Measurements from ENCODE around the gene BRINP3.
A peak's percentile ranks its signal among the peaks of the same experiment; 100 is the strongest.

Gene BRINP3

DNA sequence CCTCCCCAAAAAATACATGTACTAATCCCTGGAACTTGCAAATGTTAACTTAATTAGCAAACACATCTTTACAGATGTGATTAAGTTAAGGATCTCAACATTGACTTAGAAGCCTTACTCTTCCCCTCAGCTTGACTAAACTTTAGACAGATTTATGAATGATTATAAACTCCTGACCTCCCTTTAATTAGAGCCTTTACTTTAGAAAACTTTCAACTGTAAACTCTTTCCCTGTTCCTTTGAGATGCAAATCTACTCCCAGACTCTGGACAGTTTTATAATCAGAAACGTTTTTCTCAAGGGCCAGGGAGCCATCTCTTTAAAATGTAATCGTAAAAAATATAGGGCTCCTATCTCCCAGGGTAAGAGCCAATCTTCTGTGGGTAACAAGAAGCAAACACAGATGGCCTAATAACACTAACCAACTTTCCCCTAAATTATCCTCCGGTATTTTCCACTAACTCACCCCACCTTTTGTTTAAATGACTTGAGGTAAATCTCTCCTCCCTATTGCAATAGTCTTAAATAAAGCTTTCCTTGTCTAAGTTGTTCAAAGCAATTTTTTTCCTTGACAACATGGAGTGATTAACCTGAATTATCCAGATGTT lies 284.1 kb downstream of the BRINP3 start:
- Histone ChIP-seq H3K9me3 (ENCODE audit: low read length) (peaks cover 3% of the 10 kb centered on the region), H3K4me1 (ENCODE audit: insufficient read depth, low read length) (peaks cover 3% of the 10 kb centered on the region), H3K27me3 (ENCODE audit: insufficient read depth, low read length) (no peaks in the 10 kb centered on the region), H2AFZ (ENCODE audit: low read depth, low read length) (peak overlapping the region; percentile 61), H3K4me3 (ENCODE audit: low read length) (no peak overlapping the region), H3K36me3 (ENCODE audit: insufficient read depth, low read length) (no peaks in the 10 kb centered on the region)

DNA sequence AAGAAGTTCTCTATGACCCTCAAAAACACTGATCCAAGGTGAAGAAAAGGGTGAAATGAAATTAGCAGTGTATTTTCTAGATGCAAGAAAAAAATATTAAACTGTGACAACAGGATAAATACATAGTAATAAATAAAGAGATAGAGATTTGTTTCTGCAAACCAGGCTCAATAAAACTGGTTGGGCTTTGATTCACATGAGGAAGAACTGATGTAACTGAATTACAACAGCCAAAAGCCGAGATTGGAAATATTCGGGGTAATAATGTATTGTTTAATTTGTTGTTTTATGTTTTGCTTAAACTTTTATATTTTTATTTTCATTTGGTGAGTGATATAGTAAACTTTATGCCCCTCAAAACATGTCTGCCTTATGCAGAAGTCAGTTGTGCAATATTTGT lies 285.0 kb downstream of the BRINP3 start:
- Histone ChIP-seq H3K27me3 (ENCODE audit: insufficient read depth, low read length) (no peaks in the 10 kb centered on the region), H3K36me3 (ENCODE audit: insufficient read depth, low read length) (no peaks in the 10 kb centered on the region), H3K4me3 (ENCODE audit: low read length) (no peak overlapping the region), H3K4me1 (ENCODE audit: insufficient read depth, low read length) (peaks cover 3% of the 10 kb centered on the region), H2AFZ (ENCODE audit: low read depth, low read length) (no peak overlapping the region), H3K9me3 (ENCODE audit: low read length) (no peaks in the 10 kb centered on the region)

DNA sequence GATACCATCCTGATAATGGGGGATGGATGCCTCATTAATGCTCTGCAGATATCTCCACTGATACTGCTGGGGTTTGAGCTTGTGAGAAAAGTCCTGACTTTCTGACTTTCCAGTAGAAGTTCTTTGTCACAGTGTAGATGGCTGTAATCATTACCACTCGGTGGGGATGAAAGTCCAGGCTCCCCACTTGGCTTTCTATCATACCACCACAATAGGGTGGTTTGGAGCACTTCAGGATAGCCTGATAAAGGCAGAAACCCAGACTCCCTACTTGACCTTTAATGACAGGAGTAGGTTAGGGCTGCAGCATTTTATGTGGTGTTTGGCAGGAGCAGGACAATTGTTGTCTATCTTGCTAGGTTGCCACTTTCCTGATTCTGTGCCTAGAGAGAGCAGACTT lies 294.1 kb downstream of the BRINP3 start:
- Histone ChIP-seq H3K36me3 (ENCODE audit: insufficient read depth, low read length) (no peaks in the 10 kb centered on the region), H2AFZ (ENCODE audit: low read depth, low read length) (no peak overlapping the region), H3K4me3 (ENCODE audit: low read length) (no peak overlapping the region), H3K4me1 (ENCODE audit: insufficient read depth, low read length) (peaks cover 4% of the 10 kb centered on the region), H3K27me3 (ENCODE audit: insufficient read depth, low read length) (no peaks in the 10 kb centered on the region), H3K9me3 (ENCODE audit: low read length) (no peaks in the 10 kb centered on the region)

DNA sequence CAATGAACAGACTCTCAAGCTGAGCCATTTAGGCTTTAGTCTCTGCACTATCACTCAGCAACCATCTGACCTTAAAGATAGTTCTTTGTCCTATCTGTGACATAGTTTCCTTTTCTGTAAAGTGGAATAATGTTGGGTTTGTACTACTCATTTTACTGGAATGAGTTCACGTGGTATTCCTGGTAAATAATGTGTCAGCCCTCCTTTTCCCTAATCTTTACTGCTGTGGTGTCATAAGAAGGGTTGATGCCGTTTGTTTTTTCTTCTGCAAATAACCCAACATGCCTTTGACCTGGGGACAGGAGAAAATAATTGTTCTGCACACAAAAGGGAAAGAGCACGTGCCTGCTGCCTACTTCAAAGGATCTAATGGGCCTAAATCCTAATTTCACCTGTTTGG lies 297.8 kb downstream of the BRINP3 start:
- H2AFZ ChIP-seq (ENCODE audit: low read depth, low read length) = no peak overlapping the region
- peaks cover 4% of the 10 kb centered on the region for H3K4me1 ChIP-seq (ENCODE audit: insufficient read depth, low read length)
- no peaks in the 10 kb centered on the region for H3K36me3 ChIP-seq (ENCODE audit: insufficient read depth, low read length)
- no peak overlapping the region for H3K4me3 ChIP-seq (ENCODE audit: low read length)
- H3K9me3 ChIP-seq (ENCODE audit: low read length) = no peaks in the 10 kb centered on the region
- no peaks in the 10 kb centered on the region for H3K27me3 ChIP-seq (ENCODE audit: insufficient read depth, low read length)

DNA sequence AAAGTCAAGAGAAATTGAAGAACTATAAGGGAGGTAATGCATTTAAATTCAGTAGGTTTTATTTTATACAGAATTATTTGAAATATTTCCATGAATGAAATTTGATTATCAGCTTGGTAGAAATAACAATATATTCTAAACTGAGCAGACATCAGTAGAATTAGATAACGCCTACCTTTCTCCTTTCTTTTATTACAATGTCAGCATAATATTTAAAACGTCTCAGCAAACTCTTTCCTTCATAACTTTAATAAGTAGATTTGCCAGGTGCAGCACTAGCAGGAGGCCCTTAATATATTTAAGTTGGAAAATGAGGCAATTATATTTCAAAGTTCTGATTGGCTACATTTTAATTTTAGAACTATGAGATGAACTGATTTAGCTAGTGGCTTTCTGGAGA lies 298.8 kb downstream of the BRINP3 start:
- Histone ChIP-seq H3K36me3 (ENCODE audit: insufficient read depth, low read length) (no peaks in the 10 kb centered on the region), H3K4me1 (ENCODE audit: insufficient read depth, low read length) (peaks cover 4% of the 10 kb centered on the region), H2AFZ (ENCODE audit: low read depth, low read length) (no peak overlapping the region)

DNA sequence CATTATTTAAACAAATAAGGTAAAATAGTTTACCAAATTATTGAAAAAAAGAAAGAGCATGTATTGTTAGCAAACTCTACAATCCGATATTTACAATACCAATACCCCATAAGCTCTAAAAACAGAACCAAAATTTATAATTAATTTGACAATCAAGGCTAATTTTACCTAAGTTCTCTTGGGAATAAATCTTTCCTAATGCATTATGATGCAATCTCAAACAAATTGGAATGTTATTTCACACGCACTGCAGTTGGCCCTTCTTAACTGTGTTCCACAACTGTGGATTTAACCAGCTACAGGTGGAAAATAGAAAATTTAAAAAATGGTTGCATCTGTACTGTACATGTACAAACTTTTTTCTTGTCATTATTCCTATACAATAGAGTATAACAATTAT lies 300.1 kb downstream of the BRINP3 start:
- H3K36me3 ChIP-seq (ENCODE audit: insufficient read depth, low read length) = no peaks in the 10 kb centered on the region
- no peak overlapping the region for H2AFZ ChIP-seq (ENCODE audit: low read depth, low read length)
- peaks cover 4% of the 10 kb centered on the region for H3K4me1 ChIP-seq (ENCODE audit: insufficient read depth, low read length)
- no peaks in the 10 kb centered on the region for H3K27me3 ChIP-seq (ENCODE audit: insufficient read depth, low read length)
- no peaks in the 10 kb centered on the region for H3K9me3 ChIP-seq (ENCODE audit: low read length)
- H3K4me3 ChIP-seq (ENCODE audit: low read length) = no peak overlapping the region

More for the DNA sequence above, 298.8 kb downstream of the BRINP3 start:
- Histone ChIP-seq H3K27me3 (ENCODE audit: insufficient read depth, low read length) (no peaks in the 10 kb centered on the region), H3K9me3 (ENCODE audit: low read length) (no peaks in the 10 kb centered on the region), H3K4me3 (ENCODE audit: low read length) (no peak overlapping the region)

DNA sequence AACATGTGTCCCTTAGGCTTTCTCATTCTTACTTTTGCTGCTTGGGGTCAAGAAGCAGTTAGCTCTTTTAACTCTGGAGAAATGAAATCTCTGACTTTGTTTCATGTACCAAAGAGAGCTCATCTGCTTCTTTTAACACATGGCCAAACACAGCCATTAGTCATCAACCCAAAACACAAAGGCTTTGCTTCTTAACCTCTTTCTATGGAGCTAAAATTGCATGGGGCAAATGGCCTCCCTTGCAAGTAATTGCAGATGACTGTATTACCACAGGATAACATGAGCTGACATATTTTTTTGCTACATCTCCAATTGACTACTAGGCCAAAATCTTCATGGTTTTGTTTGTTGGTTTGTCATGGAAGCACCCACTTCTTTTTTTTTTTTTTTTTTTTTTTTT lies 300.9 kb downstream of the BRINP3 start:
- no peaks in the 10 kb centered on the region for H3K27me3 ChIP-seq (ENCODE audit: insufficient read depth, low read length)
- H3K9me3 ChIP-seq (ENCODE audit: low read length) = no peaks in the 10 kb centered on the region
- no peak overlapping the region for H2AFZ ChIP-seq (ENCODE audit: low read depth, low read length)
- no peaks in the 10 kb centered on the region for H3K36me3 ChIP-seq (ENCODE audit: insufficient read depth, low read length)
- peaks cover 4% of the 10 kb centered on the region for H3K4me1 ChIP-seq (ENCODE audit: insufficient read depth, low read length)
- H3K4me3 ChIP-seq (ENCODE audit: low read length) = no peak overlapping the region

DNA sequence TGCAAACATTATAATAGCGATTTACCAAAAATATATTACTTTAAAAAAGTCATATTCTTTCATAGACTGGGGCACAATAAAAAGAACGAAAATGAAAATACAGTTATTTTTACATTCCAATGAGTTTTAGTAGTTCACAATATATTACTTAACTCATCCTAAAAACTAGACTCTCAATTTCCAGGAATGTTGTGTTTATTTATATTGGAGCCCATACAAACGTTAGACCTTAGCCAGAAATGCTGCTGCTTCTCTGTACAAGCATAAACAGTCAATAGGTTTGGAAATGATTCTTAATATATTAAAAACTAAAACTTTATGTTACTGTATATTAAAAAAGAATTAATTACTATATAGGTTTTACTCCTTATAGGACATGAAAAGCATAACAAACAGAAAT lies 302.3 kb downstream of the BRINP3 start:
- H3K4me1 ChIP-seq (ENCODE audit: insufficient read depth, low read length) = peaks cover 4% of the 10 kb centered on the region
- no peak overlapping the region for H3K4me3 ChIP-seq (ENCODE audit: low read length)
- no peaks in the 10 kb centered on the region for H3K27me3 ChIP-seq (ENCODE audit: insufficient read depth, low read length)
- no peaks in the 10 kb centered on the region for H3K9me3 ChIP-seq (ENCODE audit: low read length)
- H3K36me3 ChIP-seq (ENCODE audit: insufficient read depth, low read length) = no peaks in the 10 kb centered on the region
- H2AFZ ChIP-seq (ENCODE audit: low read depth, low read length) = no peak overlapping the region

DNA sequence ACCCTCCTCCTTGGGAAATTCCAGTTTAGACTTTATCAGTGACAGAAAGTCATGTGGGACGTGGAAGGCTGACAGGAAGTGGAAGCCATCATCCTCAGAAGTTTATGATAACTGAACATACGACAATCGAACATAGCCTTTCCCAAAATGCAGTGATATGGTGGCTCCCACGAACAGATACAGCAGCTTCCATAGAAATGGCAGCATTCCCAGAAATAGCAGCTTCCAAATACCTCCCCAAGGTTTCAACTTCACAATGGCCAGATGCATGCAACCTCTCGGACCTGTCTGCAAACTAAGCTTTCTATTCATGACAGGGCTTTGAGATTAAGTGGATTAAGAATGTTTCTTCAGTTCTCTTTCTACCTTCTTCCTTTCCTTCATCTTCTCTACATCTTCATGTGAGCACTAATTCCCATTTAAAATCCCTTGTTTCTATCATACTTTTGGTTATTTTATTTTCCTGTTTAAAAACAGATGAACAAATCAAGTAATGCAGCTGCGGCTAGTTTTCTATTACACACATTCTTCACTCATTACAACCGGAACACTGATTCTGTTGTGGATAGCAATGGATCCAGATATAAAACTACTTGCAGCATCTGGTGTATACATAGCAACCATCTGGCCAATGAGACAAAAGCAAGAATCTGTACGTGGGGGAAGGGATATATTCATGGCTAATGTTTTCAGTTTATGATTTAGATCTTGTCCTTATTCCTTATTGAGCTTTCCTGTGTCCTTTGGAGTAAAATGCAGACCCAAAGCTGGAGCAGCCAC lies 304.8 kb downstream of the BRINP3 start:
- Histone ChIP-seq H2AFZ (ENCODE audit: low read depth, low read length) (no peak overlapping the region), H3K36me3 (ENCODE audit: insufficient read depth, low read length) (no peaks in the 10 kb centered on the region), H3K27me3 (ENCODE audit: insufficient read depth, low read length) (no peaks in the 10 kb centered on the region), H3K4me1 (ENCODE audit: insufficient read depth, low read length) (no peaks in the 10 kb centered on the region), H3K4me3 (ENCODE audit: low read length) (no peak overlapping the region), H3K9me3 (ENCODE audit: low read length) (no peaks in the 10 kb centered on the region)

DNA sequence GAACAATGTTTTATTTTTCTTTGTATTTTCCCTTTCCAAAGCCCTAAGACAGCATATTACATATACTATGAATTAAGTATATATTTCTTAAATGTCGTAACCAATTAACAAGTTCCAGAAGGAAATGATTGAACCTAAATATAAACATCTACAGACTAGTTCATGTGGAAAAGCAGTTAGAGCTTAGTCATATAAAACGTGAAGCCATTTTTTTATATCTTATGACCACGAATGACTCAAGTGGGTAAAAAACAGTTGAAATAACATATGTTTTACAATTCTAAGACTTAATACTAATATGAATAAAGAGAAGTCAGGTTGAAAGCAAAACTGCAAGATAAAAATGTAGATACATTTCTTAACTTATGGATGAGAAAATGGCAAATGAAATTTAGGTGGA lies 307.3 kb downstream of the BRINP3 start:
- no peak overlapping the region for H2AFZ ChIP-seq (ENCODE audit: low read depth, low read length)
- H3K9me3 ChIP-seq (ENCODE audit: low read length) = no peaks in the 10 kb centered on the region
- peaks cover 2% of the 10 kb centered on the region for H3K4me1 ChIP-seq (ENCODE audit: insufficient read depth, low read length)
- no peak overlapping the region for H3K4me3 ChIP-seq (ENCODE audit: low read length)
- no peaks in the 10 kb centered on the region for H3K36me3 ChIP-seq (ENCODE audit: insufficient read depth, low read length)
- H3K27me3 ChIP-seq (ENCODE audit: insufficient read depth, low read length) = no peaks in the 10 kb centered on the region

DNA sequence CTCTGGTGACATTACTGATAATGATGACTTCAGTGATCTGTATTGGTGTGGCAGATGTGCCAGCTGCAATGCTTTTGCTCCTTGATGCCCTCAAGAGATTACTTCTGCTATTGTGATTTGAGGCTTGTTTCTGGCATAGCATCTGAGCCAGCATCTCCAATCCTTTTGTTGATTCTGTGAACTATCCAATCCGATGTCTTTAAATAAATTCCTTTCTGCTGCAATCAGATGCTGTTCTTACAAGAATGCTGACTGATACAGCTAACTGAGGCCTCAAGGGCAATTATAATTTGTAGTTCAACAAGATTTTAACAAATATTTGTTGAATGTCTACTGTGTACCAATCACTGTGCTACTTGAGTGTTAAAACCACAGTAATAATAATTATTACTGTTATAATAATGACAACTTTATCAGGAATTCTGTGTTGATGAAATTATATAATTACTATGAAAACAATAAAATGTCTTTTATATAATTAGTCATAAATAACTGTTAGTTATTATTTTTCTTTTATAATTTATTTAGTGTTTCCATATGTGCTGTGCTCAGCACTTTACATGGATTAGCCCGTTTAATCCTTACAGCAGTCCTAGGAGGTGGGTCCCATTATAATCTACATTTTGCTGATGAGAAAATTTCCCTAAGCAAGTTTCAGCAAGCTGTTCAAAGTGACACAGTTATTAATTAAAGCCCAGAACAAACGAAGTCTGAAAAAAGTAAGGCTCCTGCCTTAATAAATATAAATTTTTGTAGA lies 308.2 kb downstream of the BRINP3 start:
- no peaks in the 10 kb centered on the region for H3K36me3 ChIP-seq (ENCODE audit: insufficient read depth, low read length)
- no peaks in the 10 kb centered on the region for H3K27me3 ChIP-seq (ENCODE audit: insufficient read depth, low read length)
- H3K4me1 ChIP-seq (ENCODE audit: insufficient read depth, low read length) = peaks cover 2% of the 10 kb centered on the region
- H3K4me3 ChIP-seq (ENCODE audit: low read length) = no peak overlapping the region
- H3K9me3 ChIP-seq (ENCODE audit: low read length) = no peaks in the 10 kb centered on the region
- no peak overlapping the region for H2AFZ ChIP-seq (ENCODE audit: low read depth, low read length)

DNA sequence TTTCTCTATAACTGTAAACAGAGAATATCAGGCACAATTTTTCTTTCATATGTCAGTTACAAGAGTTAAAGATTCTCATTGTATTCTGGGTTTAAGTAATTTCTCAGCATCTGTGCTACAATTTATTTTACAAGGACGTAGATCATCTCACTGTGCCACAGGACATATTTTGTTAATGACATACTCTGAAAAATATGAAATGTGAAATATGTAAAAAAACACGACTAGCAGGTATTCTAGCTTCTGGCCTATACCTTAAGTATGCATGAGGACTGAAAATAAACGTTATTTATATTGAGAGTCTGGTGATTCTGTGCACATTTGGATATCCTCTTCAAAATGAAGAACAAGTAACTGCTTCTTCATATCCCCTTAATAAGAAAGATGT lies 308.8 kb downstream of the BRINP3 start:
- H3K4me1 ChIP-seq (ENCODE audit: insufficient read depth, low read length) = peaks cover 2% of the 10 kb centered on the region
- no peak overlapping the region for H2AFZ ChIP-seq (ENCODE audit: low read depth, low read length)
- no peaks in the 10 kb centered on the region for H3K9me3 ChIP-seq (ENCODE audit: low read length)
- no peaks in the 10 kb centered on the region for H3K27me3 ChIP-seq (ENCODE audit: insufficient read depth, low read length)
- H3K4me3 ChIP-seq (ENCODE audit: low read length) = no peak overlapping the region
- H3K36me3 ChIP-seq (ENCODE audit: insufficient read depth, low read length) = no peaks in the 10 kb centered on the region

DNA sequence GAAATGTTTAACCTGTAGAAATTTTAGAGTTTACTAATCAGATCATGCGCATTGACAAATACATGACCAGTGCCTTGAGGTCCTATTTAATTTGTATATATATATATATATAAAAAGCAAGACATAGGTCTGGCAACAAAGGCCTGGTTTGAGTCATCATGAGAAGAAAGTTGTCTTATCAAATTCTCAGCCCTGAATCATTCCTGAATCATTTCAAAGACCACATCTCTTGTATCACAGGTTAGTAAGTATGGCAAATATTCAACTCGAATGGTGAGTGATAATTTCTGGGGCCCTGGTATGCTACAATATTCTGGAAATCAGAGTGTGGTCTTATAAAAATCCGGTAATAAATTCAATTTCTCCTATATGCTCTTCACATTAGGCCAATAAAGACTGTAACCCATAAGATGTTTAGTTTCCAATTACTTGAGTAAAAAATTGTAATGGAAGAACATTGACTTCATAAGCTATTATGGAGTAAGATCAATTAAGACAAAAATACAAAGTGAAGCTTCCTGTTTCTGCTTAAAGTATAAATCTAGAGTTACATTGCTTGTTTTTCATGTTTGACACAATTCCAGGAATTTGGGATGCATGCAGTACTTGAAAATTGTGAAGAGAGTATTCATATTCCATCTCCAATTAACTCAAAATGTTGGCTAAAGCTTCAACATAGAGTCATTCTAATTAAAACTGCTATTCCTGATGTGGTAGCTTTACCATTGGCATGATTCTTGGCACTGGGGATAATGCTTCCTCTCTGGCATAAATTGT lies 309.4 kb downstream of the BRINP3 start:
- Histone ChIP-seq H2AFZ (ENCODE audit: low read depth, low read length) (no peak overlapping the region), H3K27me3 (ENCODE audit: insufficient read depth, low read length) (no peaks in the 10 kb centered on the region), H3K4me1 (ENCODE audit: insufficient read depth, low read length) (peaks cover 2% of the 10 kb centered on the region), H3K36me3 (ENCODE audit: insufficient read depth, low read length) (no peaks in the 10 kb centered on the region), H3K4me3 (ENCODE audit: low read length) (no peak overlapping the region), H3K9me3 (ENCODE audit: low read length) (no peaks in the 10 kb centered on the region)
